Measurements from ENCODE around the gene HSD17B14. TPM values are rescaled to one million over a fixed set of nuclear protein-coding genes. Genes with fewer than 3 reads are reported as not detected.

The HSD17B14 gene
- polyA plus RNA-seq, 1 of the 3 experiments (the other 2 are of a cell fraction), result 29.7 TPM

- DNase-seq, result peak; percentile 36
- CTCF ChIA-PET, result interaction anchor here (0.6 to 1.5 kb wide), 4 partner anchors 9 to 150 kb away, joined by 3 to 5 read pairs (median 4); partner anchors contain the start of gene HSD17B14
- H3K36me3 ChIP-seq (replicated peaks in 1 of 2; ENCODE audit: control insufficient read depth in 1 of 2, insufficient read depth in 2 of 2, low read length in 1 of 2), result no peaks in the 10 kb centered on the region
- no peaks in the 10 kb centered on the region for H3K27me3 ChIP-seq (ENCODE audit: insufficient read depth)
- POLR2A ChIA-PET, result interaction anchor here (0.6 kb wide), 1 partner anchor 36 kb away, joined by 4 read pairs; no protein-coding TSS in a partner anchor
- H3K27ac ChIP-seq (ENCODE audit: low read depth in 2 of 2, low read length in 1 of 2), result no peak overlapping the region
- TF ChIP-seq SMC3 (IDR thresholded peaks at IDR 0.05; ENCODE audit: low read depth, low read length), result no peak
- no peak for TF ChIP-seq USF1 (IDR thresholded peaks at IDR 0.05; ENCODE audit: borderline replicate concordance, low read depth)
- no peak for TF ChIP-seq USF2 (IDR thresholded peaks at IDR 0.05; ENCODE audit: borderline replicate concordance, low read depth, low read length)
- no peak for TF ChIP-seq REST (IDR thresholded peaks at IDR 0.05; ENCODE audit: low read depth, low read length)
- TF ChIP-seq GABPA (IDR thresholded peaks at IDR 0.05; ENCODE audit: low read depth), result no peak
- no peak for TF ChIP-seq CTCF (IDR thresholded peaks at IDR 0.05)
- H3K4me3 ChIP-seq (ENCODE audit: low read depth in 2 of 2, low read length in 1 of 2), result no peak overlapping the region
- H3K9me2 ChIP-seq, result no peaks in the 10 kb centered on the region
- H3K9ac ChIP-seq, result no peak overlapping the region
- H3K4me1 ChIP-seq (ENCODE audit: control insufficient read depth in 1 of 2, insufficient read depth in 2 of 2, low read depth in 1 of 2, low read length in 1 of 2), result peaks cover 0 to 3% of the 10 kb centered on the region in 2 experiments; a peak in 2 of 4 replicates
- H4K20me1 ChIP-seq (ENCODE audit: insufficient read depth), result no peaks in the 10 kb centered on the region
- no peaks in the 10 kb centered on the region for H3F3A ChIP-seq (replicated peaks; ENCODE audit: insufficient read depth)
- WGBS (ENCODE audit: low lambda C conversion rate), result 61% methylated on average over 14 of the region's 14 CpGs
- no peak overlapping the region for H3K4me2 ChIP-seq
- H2AFZ ChIP-seq (ENCODE audit: low read depth), result no peak overlapping the region
- H3K79me2 ChIP-seq (ENCODE audit: insufficient read depth), result no peaks in the 10 kb centered on the region
- H3K9me3 ChIP-seq, result no peaks in the 10 kb centered on the region
Observed at GRCh38 chr19:48815870-48816501, 20.3 kb downstream of the HSD17B14 start.

GRCh38 chr19:48814895-48815294 is 21.4 kb downstream of the HSD17B14 start:
- no peak for TF ChIP-seq NFIC (IDR thresholded peaks at IDR 0.05; ENCODE audit: borderline replicate concordance)
- TF ChIP-seq RCOR1 (IDR thresholded peaks at IDR 0.05; ENCODE audit: low read length), result no peak
- TF ChIP-seq RFX5 (IDR thresholded peaks at IDR 0.05; ENCODE audit: low read length), result no peak
- no peak for TF ChIP-seq TAF1 (IDR thresholded peaks at IDR 0.05; ENCODE audit: borderline replicate concordance, low read depth, low read length)
- no peak for TF ChIP-seq MXI1 (IDR thresholded peaks at IDR 0.05; ENCODE audit: low read depth, low read length)
- TF ChIP-seq POLR2AphosphoS5 (IDR thresholded peaks at IDR 0.05; ENCODE audit: low read depth, low read length), result no peak
- TF ChIP-seq EP300 (IDR thresholded peaks at IDR 0.05; ENCODE audit: borderline replicate concordance in 1 of 2, low read depth in 1 of 2, low read length in 1 of 2), result no peak
- TF ChIP-seq SIN3A (IDR thresholded peaks at IDR 0.05; ENCODE audit: borderline replicate concordance, low read depth, low read length), result no peak
- Histone ChIP-seq H4K20me1 (ENCODE audit: insufficient read depth) (no peaks in the 10 kb centered on the region), H3K36me3 (replicated peaks in 1 of 2; ENCODE audit: control insufficient read depth in 1 of 2, insufficient read depth in 2 of 2, low read length in 1 of 2) (no peaks in the 10 kb centered on the region), H3K79me2 (ENCODE audit: insufficient read depth) (no peaks in the 10 kb centered on the region), H3K4me3 (ENCODE audit: low read depth in 2 of 2, low read length in 1 of 2) (no peak overlapping the region), H3K9ac (no peak overlapping the region), H3K9me2 (no peaks in the 10 kb centered on the region), H3K4me2 (no peak overlapping the region), H3K9me3 (no peaks in the 10 kb centered on the region), H3K4me1 (ENCODE audit: control insufficient read depth in 1 of 2, insufficient read depth in 2 of 2, low read depth in 1 of 2, low read length in 1 of 2) (peaks cover 0 to 9% of the 10 kb centered on the region in 2 experiments; a peak in 2 of 4 replicates), H3F3A (replicated peaks; ENCODE audit: insufficient read depth) (no peaks in the 10 kb centered on the region), H2AFZ (ENCODE audit: low read depth) (no peak overlapping the region), H3K27ac (ENCODE audit: low read depth in 2 of 2, low read length in 1 of 2) (no peak overlapping the region), H3K27me3 (ENCODE audit: insufficient read depth) (no peaks in the 10 kb centered on the region)
- ChIA-PET CTCF (interaction anchor here (1.2 to 4.7 kb wide), 3 partner anchors 19 to 32 kb away, joined by 3 to 27 read pairs (median 5); no protein-coding TSS in a partner anchor), POLR2A (no interaction called here)
- DNase-seq, result no peak
- WGBS (ENCODE audit: low lambda C conversion rate), result 91% methylated on average over 6 of the region's 6 CpGs
